HG03354 (cell line): Measurements from ENCODE around the gene HOXA3.

ENCODE experiments used
- ATAC-seq: cut with Tn5 transposase; IDR thresholded peaks from one replicate; pipeline ENCODE4 v1.9.1; 2021; ENCODE audit warnings: mild to moderate bottlenecking; ENCODE audit not compliant: unreplicated experiment, poor library complexity, severe bottlenecking

Gene HOXA3

GRCh38 chr7:27151931-27152815 is at the start of gene HOXA3:
Gene HOXA3, minus strand, starts transcription at chr7:27152583. Its CDS starts 41,943 bp downstream, at chr7:27110640.
- no peak for ATAC-seq

- ATAC-seq, result no peak
These were observed 49.2 kb upstream of the HOXA3 start for GRCh38 chr7:27201580-27202017.

GRCh38 chr7:27200761-27201579 is 48.6 kb upstream of the HOXA3 start:
- no peak for ATAC-seq

DNA sequence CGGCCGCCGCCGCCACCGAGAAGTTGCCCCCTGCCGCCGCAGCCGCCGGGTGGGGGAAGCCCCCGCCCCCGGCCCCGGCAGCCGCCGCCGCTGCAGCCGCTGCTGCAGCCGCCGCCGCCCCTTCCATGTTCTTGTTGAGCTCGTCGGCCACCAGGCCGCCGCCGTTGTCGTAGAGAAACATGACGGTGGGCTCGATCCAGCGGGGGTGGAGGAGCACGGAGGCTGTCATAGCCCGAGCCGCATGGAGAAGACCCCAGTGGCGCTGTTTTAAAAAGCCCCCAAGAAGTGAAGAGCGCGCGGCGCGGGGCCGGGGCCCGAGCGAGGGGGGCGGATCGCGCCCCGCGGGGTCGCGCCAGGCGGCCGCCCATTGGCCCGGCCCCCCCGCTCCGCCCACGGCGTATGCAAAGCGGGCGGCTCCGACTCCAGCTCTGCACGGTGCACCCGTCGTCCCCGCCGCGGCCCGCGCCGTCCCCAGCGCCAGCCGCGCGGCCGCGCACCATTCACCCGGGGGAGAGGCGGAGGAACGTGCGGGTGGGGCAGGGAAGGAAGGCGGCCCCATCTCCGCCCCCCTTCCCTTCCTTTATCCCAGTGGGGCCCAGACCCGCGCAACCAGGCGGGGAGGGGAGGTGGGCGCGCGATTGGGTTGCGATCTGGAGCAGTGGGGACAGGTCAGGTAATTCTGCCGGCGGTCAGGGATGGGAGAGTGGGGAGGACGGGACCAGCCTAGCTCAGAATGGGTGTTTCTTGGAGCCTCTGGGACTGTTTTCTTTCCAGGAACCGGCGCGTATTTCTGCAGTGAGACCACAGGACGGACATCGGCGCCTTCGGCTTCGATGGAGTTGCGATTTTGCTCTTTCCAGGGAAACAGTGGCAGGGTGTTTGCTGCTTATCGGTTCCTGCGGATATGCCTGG is 47.7 kb upstream of the HOXA3 start, which contains the start of gene HOXA13:
Gene HOXA13, minus strand, starts transcription at position 243 of the 912 bp plus-strand sequence. Its CDS starts 14 bp downstream, at position 229.
- ATAC-seq, result peak; percentile 50

DNA sequence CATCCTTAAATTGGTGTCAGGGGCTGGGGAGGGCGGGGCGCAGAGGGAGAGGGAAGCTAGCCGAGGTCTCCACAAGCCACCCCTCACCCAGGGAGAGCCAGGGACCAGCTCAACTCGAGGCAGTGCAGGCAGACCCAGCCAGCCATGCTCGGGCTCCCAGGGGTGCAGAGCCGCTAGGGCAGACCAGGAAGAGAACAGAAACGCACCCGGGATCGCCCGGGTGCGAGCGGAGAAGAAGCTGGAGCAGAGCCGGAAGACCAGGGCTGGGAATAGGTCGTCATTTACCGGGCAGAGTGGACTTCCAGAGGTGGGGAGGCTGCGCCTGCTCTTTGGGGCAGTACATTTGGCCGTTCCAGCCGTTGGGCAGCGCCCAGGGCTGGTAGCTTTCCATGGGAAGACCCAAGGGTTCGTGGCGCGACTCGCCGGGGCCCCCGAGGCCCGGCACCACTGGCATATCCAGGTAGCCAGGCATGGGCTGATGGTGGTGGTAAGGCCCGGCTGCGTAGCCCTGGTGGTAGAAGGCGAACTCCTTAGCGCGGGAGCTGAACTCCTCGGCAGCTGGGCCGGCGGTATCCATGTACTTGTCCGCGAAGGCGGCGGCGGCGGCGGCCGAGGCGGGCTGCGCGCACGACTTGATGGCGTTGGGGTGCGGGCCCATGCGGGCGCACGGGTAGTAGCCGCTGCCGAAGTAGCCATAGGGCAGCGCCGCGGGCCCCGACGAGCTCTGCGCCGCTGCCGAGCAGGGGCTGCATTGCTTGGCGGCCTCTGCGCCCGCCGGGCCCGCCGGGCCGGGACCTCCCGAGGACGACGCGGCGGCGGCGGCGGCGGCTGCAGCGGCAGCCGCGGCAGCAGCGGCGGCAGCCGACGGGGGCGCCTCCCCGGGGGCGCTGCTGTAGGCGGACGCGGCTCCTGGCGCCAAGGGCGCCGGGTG is 46.8 kb upstream of the HOXA3 start:
- ATAC-seq, result no peak

GRCh38 chr7:27198138-27198841 is 45.9 kb upstream of the HOXA3 start:
- no peak for ATAC-seq

DNA sequence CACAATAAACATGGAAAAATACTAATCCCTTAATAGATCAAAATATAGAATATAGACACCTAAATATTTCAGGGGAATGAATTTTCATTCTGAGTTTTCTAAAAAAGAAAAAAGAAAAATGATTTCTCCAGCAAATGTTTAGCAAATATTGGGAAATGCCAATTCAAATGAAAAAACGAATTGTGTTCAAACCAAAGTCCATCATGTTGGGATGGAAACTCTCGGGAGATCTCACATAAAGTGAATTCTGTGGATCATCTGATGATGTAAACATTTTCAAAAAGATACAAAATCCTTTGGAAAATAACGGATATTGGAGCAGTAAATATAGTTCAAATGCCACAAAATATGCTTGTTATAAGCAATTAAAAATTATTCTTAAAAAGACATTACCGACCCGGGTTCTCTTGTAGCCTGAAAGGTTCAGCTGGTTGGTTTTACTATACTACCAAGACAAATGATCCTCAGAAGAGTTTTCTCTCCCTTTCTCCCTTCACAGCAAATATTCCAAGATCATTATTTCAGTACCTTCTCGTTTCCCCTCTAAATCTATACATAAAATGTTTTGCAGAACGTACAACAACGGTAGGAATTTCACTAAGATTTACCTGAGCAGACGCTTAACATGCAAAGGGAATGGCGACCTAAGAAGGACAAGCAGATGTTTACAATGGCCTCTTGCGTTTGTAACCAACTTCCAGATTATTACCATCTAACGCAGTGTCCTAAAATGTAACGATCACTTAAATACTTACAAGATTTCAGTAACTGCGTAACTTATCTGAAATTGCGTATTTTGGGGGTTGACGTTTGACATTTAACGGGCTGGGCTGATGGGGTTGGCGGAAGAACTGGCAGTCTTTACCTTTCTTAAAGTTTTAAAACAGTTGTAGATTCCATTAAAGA is 45.0 kb upstream of the HOXA3 start:
- ATAC-seq, result no peak

DNA sequence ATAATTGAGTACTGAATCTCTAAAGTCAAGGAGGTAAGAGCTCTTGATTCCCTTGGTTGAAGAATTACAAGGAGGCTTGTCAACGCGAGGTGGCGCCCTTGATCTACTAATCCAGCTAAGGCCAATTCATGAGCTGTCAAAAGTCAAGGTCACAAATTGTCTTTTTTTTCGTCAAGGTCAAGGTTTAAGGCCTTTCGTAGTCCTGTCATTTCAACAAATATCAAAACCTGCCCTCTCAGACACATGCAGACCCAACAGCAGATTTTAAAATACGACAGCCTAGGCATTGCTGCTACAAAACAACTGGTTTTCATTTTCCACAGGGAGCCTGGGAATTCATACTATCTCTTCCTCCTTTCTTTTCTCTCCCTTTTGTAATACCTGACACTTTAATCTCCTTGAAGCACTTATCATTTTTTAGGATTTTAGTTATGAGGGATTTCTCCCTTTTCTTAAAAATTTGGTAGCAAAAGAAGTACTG is 43.9 kb upstream of the HOXA3 start:
- ATAC-seq, result peak; percentile 45

- no peak for ATAC-seq
These were observed 42.5 kb upstream of the HOXA3 start for GRCh38 chr7:27194686-27195379.

DNA sequence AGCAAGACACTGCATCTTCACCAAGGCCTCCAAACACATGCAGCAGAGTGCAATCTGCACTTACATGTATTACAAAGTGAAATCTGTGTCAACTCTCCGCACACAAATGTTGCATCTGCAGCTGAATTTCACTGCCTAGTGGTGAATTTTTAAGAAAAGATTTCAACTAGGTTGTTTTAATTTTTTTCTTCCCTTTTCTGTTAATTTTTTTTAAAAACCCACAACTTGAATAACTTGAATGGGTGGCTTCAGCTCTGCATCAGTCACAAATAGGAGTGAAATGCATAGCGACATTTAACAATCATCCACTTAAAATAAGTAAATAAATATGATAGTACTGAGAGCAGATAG is 41.6 kb upstream of the HOXA3 start:
- no peak for ATAC-seq

DNA sequence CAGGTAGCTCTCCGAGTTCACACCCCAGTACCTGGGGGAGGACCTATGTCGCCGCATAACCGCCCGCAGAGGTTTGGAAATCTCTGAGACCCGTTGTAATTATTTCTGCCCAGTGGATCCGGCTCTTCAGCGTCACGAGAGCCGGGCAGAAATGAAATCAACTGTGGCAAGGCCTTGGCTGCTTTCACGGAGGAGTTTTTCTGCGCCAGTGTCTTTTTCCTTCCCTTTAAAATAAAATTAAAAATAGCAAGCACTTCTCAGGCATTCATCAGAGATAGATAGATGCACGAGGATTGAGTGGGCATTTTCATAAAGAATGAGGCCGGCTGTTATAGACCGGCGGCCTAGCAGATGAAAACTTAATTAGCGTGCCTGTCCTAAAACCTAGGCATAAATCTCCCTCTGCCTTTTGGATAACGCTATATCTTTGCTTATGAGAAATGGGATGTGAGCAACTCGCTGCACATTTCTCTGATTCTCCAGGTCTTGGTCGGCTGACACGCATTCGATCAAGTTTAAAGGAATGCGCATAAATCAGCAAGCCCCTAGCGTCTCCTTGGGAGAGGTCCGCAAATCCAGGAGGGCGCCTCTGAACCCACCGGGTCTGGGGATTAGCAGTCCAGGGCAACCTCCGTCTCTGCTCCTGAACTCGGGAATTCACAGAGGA is 41.1 kb upstream of the HOXA3 start:
- no peak for ATAC-seq

GRCh38 chr7:27192546-27193334 is 40.4 kb upstream of the HOXA3 start:
- ATAC-seq, result no peak

DNA sequence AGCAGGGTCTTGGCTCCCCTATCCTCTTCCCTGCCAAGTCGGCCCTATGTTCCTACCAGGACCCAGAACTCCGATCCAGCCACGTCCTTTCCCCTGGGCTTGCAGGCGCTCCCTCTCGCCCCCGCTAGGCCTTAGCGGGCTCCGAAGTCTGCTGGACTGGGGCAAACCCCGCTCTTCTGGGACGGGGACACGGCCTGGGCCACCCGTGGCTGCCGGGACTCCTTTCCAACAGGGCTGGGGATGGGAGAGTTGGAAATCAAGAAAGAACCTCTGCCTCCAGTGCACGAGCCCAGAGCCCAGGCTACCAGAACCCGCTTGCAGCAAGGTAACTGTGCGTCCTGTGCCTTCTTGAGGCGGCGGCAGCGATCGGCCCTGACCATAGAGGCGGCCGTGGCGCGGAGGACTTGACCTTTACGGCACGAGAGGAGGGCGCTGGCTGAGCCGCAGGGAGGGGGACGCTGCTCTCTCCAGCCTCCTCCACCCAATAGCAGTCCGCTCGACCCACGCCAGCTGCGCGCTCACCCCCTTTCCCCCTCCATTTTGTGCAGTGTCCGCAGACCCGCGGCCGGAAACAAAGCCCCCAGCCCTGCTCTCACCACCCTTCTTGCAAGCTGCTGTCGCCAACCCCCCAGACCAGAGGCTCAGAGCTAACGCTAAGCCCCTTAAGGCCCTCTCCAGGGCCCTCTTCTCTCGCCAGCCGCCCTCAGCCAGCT is 39.6 kb upstream of the HOXA3 start:
- ATAC-seq, result no peak

GRCh38 chr7:27191161-27191731 is 38.9 kb upstream of the HOXA3 start:
- no peak for ATAC-seq
